HL-60 (cell line): Measurements from ENCODE around the gene PTX4.

Experiments used
- DNase-seq, 2 experiments: peaks; one replicate each; pipeline ENCODE4 v3.0.0-alpha.2; 2010 to 2020; ENCODE audit warnings: low read depth in 1 of 2, low spot score in 1 of 2
- H3K27ac ChIP-seq: fragments of 250-450 bp; sonication (Bioruptor Pico); replicated peaks from 2 replicates; pipeline ENCODE4 v1.5.1; 2020; ENCODE audit warnings: mild to moderate bottlenecking, moderate library complexity
- H3K27me3 ChIP-seq: fragments of 250-450 bp; sonication (Bioruptor Pico); 2 replicates; pipeline ENCODE4 v1.5.1; 2021; ENCODE audit warnings: mild to moderate bottlenecking, moderate library complexity; ENCODE audit not compliant: insufficient read depth, poor library complexity, severe bottlenecking
- H3K4me3 ChIP-seq: replicated peaks from 2 replicates; pipeline ENCODE4 v1.5.1; 2011; ENCODE audit warnings: mild to moderate bottlenecking, control low read depth, low read length; ENCODE audit not compliant: insufficient read depth
- GABPA ChIP-seq: IDR thresholded peaks from 2 replicates; pipeline ENCODE4 v1.6.1; 2012; ENCODE audit warnings: low read depth
- POLR2AphosphoS5 ChIP-seq: IDR thresholded peaks from 2 replicates; pipeline ENCODE4 v1.6.1; 2012; ENCODE audit warnings: low read depth
- SPI1 ChIP-seq: IDR thresholded peaks from 2 replicates; pipeline ENCODE4 v1.6.1; 2012; ENCODE audit warnings: low read depth, mild to moderate bottlenecking, borderline replicate concordance
- TF ChIP-seq, protein P1 (sequence below): IDR thresholded peaks from 2 replicates; pipeline ENCODE4 v1.6.1; 2012; ENCODE audit warnings: low read depth; ENCODE audit not compliant: insufficient replicate concordance
- TF ChIP-seq, protein P2 (sequence below): IDR thresholded peaks from one replicate; pipeline ENCODE4 v1.5.1; 2011; ENCODE audit warnings: low read length, control low read depth, inconsistent platforms; ENCODE audit not compliant: insufficient read depth

The PTX4 gene

DNA sequence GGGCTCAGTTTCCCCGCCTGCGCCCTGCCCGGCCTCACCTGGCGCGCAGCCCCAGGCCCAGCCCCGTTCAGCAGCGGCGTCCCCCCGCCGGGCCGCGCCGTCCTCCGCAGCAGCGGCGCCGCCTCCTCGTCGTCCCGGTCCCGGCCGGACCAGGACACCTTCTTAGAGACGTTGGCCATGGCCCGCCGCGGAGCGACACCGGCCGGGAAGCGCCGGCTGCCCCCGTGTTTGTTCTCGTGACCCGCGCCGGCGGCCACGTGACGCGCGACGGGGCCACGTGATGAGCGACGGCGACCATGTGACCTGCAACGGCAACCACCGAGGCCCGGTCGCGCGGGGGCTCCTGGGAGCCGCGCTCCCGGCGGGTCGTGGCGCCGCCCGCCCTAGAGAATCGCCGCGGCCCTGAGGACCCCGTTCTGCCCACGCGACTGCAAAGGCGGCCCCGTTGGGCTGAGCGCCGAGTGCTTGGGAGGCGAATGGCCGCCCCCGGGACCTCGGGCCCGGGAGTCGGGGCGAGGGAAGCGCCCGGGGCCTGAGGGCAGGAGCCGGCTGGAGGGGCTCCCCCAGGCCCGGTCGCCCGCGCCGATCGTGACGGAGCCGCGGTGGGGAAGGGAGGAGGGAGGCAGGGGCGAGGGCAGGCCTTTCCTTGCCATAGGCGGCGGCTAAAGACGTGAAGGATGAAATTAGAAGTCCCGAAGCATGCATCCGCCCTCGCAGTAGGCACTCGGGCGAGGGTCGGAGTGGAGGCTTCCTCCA is 13.8 kb downstream of the PTX4 start, which contains the start of gene CLCN7:
CLCN7 (minus strand) TSS at position 233 of the 756 bp plus-strand sequence; CDS start at position 179, 54 bp downstream.
- DNase-seq = peak; percentile 88 to 97
- Histone ChIP-seq H3K27ac (peak within 1 kb of the TSS; percentile 99), H3K27me3 (no peaks in the 10 kb centered on the region), H3K4me3 (peak within 1 kb of the TSS; percentile 73)
- TF ChIP-seq, protein P1, sequence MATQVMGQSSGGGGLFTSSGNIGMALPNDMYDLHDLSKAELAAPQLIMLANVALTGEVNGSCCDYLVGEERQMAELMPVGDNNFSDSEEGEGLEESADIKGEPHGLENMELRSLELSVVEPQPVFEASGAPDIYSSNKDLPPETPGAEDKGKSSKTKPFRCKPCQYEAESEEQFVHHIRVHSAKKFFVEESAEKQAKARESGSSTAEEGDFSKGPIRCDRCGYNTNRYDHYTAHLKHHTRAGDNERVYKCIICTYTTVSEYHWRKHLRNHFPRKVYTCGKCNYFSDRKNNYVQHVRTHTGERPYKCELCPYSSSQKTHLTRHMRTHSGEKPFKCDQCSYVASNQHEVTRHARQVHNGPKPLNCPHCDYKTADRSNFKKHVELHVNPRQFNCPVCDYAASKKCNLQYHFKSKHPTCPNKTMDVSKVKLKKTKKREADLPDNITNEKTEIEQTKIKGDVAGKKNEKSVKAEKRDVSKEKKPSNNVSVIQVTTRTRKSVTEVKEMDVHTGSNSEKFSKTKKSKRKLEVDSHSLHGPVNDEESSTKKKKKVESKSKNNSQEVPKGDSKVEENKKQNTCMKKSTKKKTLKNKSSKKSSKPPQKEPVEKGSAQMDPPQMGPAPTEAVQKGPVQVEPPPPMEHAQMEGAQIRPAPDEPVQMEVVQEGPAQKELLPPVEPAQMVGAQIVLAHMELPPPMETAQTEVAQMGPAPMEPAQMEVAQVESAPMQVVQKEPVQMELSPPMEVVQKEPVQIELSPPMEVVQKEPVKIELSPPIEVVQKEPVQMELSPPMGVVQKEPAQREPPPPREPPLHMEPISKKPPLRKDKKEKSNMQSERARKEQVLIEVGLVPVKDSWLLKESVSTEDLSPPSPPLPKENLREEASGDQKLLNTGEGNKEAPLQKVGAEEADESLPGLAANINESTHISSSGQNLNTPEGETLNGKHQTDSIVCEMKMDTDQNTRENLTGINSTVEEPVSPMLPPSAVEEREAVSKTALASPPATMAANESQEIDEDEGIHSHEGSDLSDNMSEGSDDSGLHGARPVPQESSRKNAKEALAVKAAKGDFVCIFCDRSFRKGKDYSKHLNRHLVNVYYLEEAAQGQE = no peak
- TF ChIP-seq POLR2AphosphoS5 = peak; percentile 43; the same call in 1 of the 2 replicates

DNA sequence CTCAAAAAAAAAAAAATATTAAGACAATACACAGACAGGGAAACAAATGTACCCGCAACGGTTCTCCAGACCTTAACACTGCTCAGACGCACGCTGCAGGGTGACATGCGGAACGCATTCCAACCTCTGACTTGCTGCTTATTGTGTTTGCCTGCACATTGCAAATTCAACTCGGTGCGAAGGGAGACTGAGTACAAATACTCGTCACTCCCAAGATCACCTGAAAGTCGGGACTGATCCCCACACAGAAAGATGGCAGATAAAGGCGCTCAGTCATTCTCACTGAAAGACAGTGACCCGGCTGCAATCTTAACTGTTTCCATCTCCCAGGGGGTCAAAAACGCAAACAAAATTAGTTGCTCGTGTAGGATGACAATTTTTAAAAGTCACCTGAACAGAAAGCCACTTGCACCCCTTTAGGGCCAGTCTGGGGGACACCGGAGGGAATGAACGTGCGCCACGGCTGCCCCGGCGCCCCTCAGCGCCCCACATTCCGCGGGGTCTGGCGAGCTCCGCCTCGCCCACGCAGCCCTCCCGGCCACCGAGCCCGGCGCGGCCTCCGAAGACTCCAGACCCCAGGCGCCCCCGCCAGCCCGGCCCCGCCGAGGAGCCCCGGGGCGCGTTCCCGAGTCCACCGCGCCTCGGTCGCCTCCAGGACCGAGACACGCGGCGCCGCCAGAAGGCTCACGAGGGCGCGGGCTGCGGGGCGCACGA is 14.5 kb downstream of the PTX4 start:
- TF ChIP-seq, protein P1 = no peak
- TF ChIP-seq GABPA (no peak), SPI1 (no peak), POLR2AphosphoS5 (peak; percentile 52; the same call in 1 of the 2 replicates)
- TF ChIP-seq, protein P2, sequence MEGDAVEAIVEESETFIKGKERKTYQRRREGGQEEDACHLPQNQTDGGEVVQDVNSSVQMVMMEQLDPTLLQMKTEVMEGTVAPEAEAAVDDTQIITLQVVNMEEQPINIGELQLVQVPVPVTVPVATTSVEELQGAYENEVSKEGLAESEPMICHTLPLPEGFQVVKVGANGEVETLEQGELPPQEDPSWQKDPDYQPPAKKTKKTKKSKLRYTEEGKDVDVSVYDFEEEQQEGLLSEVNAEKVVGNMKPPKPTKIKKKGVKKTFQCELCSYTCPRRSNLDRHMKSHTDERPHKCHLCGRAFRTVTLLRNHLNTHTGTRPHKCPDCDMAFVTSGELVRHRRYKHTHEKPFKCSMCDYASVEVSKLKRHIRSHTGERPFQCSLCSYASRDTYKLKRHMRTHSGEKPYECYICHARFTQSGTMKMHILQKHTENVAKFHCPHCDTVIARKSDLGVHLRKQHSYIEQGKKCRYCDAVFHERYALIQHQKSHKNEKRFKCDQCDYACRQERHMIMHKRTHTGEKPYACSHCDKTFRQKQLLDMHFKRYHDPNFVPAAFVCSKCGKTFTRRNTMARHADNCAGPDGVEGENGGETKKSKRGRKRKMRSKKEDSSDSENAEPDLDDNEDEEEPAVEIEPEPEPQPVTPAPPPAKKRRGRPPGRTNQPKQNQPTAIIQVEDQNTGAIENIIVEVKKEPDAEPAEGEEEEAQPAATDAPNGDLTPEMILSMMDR = no peak
- H3K27me3 ChIP-seq = no peaks in the 10 kb centered on the region
- H3K4me3 ChIP-seq = peak overlapping the region; percentile 73
- peak overlapping the region; percentile 99 for H3K27ac ChIP-seq
- peak; percentile 9 to 30 for DNase-seq

DNA sequence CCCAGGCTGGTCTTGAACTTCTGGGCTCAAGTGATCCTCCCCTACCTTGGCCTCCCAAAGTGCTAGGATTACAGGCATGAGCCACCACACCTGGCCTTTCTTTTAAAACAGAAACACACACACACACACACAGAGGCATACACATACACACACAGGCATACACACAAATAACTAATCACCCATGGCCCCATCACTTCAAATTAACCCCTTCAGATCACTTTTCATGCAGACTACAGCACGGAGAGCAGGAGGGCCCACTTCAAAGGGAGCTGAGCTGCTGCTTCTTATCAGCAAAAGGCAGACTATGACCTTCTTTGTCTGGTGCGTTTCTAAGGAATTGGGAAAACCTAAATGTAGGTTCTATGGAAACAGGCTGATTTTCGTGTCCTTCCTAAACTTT is 15.8 kb downstream of the PTX4 start:
- TF ChIP-seq, protein P1 = no peak
- TF ChIP-seq SPI1 = no peak
- TF ChIP-seq, protein P2 = no peak
- no peak for TF ChIP-seq POLR2AphosphoS5
- TF ChIP-seq GABPA = no peak
- DNase-seq = peak; percentile 9 to 43
- Histone ChIP-seq H3K27ac (peak overlapping the region; percentile 99), H3K4me3 (peak overlapping the region; percentile 73), H3K27me3 (no peaks in the 10 kb centered on the region)
